ENCODE results near the gene RAD9B.
"Not testable (repeated sequence)": the region's sequence is repeated elsewhere in the genome, so short reads cannot be mapped to it uniquely, and the experiment has no call there.

The RAD9B gene

DNA sequence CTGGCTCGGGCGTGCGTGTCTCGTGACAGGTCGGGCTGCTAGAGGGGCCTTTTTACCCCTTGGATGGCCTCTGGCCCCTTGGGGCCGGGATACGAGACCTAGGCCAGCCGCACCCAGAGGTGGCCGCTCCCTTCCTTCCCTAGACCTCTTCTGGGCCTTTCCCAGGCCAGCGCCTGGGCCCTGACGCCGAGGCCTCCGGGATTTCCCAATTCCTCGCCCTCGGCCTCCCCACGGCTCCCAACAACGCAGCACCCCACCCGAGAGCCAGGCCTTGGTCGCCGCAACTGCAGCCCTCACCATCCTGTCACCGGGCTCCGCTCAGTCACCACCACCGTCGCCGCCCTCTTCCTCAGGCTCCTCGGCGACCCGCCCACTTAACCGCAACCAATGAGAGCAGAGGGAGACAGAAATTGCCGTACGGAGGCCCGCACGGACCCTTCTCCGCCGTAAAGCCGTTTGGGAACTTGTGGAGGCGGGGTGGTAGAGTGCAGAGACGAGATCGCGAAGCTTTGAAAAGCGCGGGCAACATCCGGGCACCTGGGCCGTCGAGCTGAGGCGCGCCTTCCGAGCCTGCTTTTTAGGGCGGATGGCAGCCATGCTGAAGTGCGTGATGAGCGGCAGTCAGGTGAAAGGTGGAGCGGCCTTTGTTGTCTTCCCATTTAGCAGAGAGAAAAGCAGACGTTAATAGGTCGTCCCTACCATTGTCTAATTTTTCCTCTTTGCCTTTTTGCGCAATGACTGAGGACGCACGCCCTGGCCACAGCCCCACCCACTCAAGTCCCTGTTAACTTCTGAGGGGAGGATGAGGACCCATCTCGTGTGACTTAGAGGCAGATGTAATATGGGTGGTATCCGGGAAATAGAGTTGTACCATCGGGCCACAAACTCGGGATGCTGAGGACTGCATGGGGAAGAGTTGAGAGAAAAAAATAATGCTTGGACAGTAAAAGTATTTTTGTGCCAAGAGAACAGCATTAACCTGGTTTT, at the start of gene RAD9B, which contains the start of gene VPS29:
Gene RAD9B (plus strand): TSS at position 580 of the 987 bp plus-strand sequence. CDS start 7 bp downstream, at position 587.
Gene VPS29 (minus strand): TSS at position 360 of the 987 bp plus-strand sequence. CDS start 60 bp downstream, at position 300.
- FAIRE-seq = no peak

DNA sequence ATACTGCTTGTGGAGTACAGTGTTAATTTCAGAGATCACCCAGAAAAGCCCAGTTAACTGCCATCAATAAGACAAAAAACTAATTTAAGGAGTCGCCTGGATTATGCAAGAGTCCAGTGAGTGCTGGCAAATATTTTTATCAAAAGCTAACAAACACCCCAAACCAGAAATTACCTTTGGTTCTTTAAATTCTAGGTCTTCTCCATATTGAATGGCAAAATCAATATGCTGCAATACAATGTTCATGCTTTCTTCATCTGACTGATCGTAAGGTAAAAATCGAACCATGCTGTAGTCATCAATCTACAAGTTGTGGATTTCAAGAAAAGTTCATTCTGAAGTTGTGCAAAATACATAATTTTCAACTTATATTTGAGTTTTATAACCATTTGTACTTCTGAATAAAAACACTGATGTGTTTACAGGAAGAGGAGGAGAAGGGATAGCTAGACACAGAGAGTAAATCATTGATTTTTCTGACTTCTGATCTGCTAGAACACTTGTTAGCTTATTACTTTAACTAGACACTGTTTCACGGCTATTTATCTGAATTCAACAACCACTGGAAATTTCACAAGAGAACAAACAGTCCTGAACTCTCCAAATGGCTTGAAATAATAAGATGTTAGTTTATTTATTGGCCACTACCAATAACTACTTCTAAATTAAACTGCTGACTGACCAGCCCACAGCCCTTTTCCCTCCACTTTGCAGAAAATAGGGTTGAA, 48.4 kb upstream of the RAD9B start:
- no peak for FAIRE-seq

- FAIRE-seq = no peak
Measured at GRCh38 chr12:110458756-110459155, 43.4 kb upstream of the RAD9B start.

DNA sequence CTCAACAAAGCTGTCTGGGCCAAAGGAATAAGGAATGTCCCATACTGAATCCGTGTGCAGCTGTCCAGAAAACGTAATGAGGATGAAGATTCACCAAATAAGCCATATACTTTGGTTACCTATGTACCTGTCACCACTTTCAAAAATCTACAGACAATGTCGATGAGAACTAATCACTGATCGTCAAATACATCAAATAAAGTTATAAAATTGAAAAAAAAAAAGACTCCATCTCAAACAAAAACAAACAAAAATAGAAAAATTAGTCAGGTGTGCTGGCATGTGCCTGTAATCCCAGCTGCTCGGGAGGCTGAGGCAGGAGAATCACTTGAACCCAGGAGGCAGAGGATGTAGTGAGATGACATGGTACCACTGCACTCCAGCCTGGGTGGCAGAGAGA, 40.9 kb upstream of the RAD9B start:
- not testable (repeated sequence) for FAIRE-seq

GRCh38 chr12:110465024-110465423, 37.1 kb upstream of the RAD9B start:
- FAIRE-seq = no peak

DNA sequence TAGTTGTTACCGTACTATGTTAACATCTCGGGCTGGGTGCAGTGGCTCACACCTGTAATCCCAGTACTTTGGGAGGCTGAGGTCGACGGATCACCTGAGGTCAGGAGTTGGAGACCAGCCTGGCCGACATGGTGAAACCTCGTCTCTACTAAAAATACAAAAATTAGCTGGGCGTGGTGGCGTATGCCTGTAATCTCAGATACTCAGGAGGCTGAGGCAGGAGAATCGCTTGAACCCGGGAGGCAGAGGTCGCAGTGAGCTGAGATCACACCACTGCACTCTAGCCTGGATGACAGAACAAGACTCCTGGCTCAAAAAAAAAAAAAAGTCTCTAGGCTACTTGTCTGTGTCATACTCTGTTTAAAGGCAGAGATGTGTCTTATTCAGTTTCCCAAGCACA, 36.4 kb upstream of the RAD9B start:
- not testable (repeated sequence) for FAIRE-seq

DNA sequence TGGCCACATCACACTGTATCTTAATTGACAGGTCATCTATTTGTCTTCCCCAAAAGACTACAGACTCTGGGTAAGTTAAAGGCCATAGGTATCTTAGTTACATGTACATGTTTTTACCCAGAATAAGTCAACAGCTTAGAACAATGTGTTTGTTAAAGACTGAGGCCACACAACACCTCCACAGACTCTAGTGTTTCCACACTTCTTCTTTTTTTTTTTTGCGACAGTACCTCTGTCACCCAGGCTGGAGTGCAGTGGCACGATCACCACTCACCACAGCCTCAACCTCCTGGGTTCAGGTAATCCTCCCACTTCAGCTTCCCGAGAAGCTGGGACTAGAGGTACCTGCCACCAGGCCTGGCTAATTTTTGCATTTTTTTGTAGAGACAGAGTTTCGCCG, 35.3 kb upstream of the RAD9B start:
- no peak for FAIRE-seq

DNA sequence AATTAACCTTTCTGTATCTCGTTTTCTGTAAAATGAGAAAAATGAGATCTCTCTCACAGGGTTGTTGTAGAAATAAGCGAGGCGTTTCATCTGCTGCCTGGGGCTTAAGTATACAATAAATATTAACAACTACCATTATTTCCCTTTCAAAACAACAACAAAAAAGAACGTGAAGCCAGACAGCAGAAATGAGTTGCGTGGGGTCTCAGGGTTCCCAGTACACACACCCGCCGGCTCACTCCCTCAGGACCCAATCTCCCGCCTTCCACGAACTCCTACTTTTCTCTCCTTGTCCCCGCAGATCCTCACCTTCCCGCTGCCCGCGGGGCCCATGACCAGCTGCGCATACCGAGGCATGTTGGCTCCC, 34.3 kb upstream of the RAD9B start:
- FAIRE-seq = no peak

- no peak for FAIRE-seq
Measured at GRCh38 chr12:110468214-110469048, 33.7 kb upstream of the RAD9B start, which contains the start of the genes FAM216A and GPN3. FAM216A (plus strand) TSS chr12:110468845; CDS start chr12:110468876, 31 bp downstream. GPN3 (minus strand) TSS chr12:110468257; CDS start chr12:110468203, 54 bp downstream.

DNA sequence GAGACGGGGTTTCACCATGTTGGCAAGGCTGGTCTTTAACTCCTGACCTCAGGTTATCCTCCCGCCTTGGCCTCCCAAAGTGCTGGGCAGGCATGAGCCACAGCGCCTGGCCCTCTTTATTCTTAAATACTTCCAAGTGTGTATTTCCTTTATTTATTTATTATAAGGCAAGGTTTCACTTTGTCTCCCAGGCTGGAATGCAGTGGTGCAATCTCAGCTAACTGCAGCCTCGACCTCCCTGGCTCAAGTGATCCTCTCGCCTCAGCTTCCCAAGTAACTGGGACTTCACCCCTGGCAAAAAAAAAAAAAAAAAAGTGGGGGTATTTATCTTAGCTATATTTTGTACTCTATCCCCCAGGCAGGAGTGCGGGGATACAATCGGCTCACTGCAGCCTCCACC, 26.7 kb upstream of the RAD9B start:
- FAIRE-seq = no peak

DNA sequence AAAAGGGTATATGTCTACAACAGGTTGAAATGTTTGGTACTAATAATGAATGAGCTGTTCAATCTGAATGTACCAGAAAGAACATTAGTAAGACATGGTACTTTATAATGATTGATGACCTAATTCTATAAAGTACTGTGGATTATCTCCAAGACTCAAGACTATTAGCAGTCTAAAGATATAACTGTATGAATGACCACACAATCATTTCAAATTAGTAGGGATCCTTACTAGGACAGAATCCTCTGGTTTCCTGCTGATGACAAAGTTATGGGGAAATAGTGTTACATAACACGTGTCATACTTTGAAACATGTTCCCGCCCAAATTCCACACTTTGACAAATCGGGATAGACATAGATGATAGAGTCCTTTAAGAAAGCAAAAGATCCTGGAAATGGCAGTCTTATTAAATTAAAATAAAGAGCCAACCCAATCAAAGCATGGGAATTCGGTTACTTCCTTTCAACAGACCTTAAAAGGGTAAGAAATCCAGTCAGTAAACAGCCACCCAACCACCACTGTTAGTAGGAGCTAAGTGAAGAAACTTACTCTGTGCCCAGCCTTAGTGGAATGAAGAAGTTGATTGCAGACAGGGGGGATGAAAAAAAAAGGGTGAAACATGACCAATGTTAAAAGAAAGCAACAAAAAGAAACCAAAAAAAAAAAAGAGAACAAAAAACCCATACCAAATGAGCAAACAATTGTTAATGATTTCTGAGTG, 3.0 kb upstream of the RAD9B start:
- FAIRE-seq = no peak

GRCh38 chr12:110501399-110501751, 756 bp upstream of the RAD9B start:
- no peak for FAIRE-seq

GRCh38 chr12:110503432-110503831, 1.3 kb downstream of the RAD9B start:
- no peak for FAIRE-seq

- no peak for FAIRE-seq
Measured at GRCh38 chr12:110505332-110505731, 3.2 kb downstream of the RAD9B start.

DNA sequence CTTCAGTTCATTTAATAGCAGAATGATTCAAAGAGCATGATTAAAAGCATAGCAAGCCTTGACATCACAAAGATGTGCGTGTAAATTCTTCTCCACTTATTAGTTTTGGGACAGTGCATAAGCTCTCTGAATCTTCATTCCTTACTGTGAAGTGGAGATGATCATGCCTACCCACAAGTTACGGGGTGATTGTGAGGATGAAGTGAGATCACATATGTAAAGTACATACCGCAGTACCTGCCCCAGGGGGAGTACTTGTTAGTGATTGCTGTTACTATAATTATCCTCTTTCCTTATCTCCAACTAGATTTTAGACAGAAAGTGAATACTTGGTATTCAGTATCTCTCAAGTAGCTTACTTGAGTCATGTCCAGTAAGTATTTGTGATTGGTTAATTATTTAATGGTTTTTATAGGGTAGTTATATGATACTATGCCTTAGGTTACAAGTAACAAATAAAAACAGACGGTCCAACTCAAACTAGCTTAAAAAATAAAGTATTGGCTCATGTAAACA, 6.0 kb downstream of the RAD9B start:
- no peak for FAIRE-seq

DNA sequence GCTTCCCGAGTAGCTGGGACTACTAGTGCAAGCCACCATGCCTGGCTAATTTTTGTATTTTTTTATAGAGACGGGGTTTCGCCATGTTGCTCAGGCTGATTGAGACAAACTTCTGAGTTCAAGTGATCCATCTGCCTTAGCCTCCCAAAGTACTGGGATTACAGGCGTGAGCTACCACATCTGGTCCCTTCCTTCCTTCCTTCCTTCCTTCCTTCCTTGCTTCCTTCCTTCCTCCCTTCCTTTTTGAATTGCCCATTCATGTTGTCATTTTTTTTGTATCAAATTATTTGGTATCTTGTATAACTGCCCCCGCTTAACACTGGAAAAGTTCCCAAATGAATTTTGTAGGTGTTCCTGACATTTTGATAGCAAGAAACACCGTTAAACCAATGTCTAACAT, 11.7 kb downstream of the RAD9B start:
- FAIRE-seq = no peak

DNA sequence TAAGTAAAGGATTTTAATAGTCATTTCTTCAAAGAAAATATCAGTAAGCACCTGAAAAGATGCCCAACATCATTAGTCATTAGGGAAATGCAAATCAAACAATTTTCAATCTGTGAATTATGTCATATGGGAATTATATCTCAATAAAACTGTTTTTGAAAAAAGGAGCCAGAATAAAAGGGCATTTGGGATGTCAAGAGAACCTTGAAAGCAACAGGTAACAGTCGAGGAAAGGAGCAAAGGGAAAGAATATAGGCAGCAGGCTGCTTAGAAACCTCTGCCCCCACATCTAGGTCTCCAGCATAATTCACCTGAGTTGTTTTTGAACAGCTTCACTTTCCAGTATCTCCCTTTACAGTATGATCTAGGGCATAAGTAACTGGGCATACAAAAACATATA, 12.2 kb downstream of the RAD9B start:
- no peak for FAIRE-seq

GRCh38 chr12:110516995-110517394, 14.9 kb downstream of the RAD9B start:
- FAIRE-seq = no peak

GRCh38 chr12:110518014-110518413, 15.9 kb downstream of the RAD9B start:
- not testable (repeated sequence) for FAIRE-seq

DNA sequence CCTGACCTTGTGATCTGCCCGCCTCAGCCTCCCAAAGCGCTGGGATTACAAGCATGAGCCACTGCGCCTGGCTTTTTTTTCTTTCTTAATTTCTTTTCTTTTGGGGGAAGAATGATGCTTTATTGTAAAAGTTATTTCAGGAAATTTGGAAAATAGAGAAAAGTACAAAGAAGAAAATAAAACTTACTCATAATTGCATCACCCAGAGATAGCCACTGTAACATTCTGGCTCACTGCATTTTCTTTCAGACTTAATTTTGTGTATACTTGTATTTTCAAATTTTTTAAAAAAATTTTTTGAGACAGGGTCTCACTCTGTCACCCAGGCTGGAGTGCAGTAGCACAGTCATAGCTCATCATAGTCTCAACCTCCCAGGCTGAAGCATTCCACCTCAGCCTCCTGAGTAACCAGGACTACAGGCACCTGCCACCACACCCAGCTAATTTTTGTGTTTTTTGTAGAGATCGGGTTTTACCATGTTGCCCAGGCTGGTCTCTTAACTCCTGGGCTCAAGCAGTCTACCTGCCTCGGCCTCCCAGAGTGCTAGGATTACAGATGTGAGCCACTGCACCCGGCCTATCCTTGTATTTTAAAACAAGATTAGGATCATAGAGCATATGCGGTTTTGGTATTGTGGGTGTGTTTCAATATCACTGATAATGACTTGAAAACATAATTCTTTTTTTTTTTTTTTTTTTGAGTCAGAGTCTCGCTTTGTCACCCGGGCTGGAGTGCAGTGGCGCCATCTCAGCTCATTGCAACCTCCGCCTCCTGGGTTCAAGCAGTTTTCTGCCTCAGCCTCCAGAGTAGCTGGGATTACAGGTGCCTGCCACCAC, 19.0 kb downstream of the RAD9B start:
- not testable (repeated sequence) for FAIRE-seq
